Glutamatergic neuron (in vitro differentiated cells): ENCODE results near the gene PRPH. TPM values are rescaled to one million over a fixed set of nuclear protein-coding genes. Genes with fewer than 3 reads are reported as not detected.
"Not testable (repeated sequence)": the region's sequence is repeated elsewhere in the genome, so short reads cannot be mapped to it uniquely, and the experiment has no call there.

Experiments
- DNase-seq: peaks from one replicate; pipeline ENCODE4 v3.0.0; 2022
- H3K27ac Mint-ChIP-seq: one replicate; pipeline ENCODE4 v1.8.0; 2020; ENCODE audit warnings: mild to moderate bottlenecking, mixed read lengths, inconsistent platforms; ENCODE audit not compliant: unreplicated experiment
- H3K27me3 Mint-ChIP-seq: one replicate; pipeline ENCODE4 v1.8.0; 2020; ENCODE audit warnings: mild to moderate bottlenecking, moderate library complexity, mixed read lengths, inconsistent platforms; ENCODE audit not compliant: unreplicated experiment
- H3K36me3 Mint-ChIP-seq: one replicate; pipeline ENCODE4 v1.8.0; 2020; ENCODE audit warnings: mild to moderate bottlenecking, mixed read lengths, inconsistent platforms; ENCODE audit not compliant: unreplicated experiment
- H3K4me1 Mint-ChIP-seq: one replicate; pipeline ENCODE4 v1.8.0; 2020; ENCODE audit warnings: mild to moderate bottlenecking, low read depth, mixed read lengths, inconsistent platforms; ENCODE audit not compliant: unreplicated experiment
- H3K4me3 Mint-ChIP-seq: one replicate; pipeline ENCODE4 v1.8.0; 2020; ENCODE audit warnings: mild to moderate bottlenecking, mixed read lengths, inconsistent platforms; ENCODE audit not compliant: unreplicated experiment
- H3K9me3 Mint-ChIP-seq: one replicate; pipeline ENCODE4 v1.8.0; 2020; ENCODE audit warnings: mild to moderate bottlenecking, moderate library complexity, mixed read lengths, inconsistent platforms; ENCODE audit not compliant: unreplicated experiment
- total RNA-seq: library from RNA; stranded (reverse); fragmentation: NEBNext Ultra II Directional; extraction: Animal tissue kit (Norgen Biotek cat#: 25700); gene quantifications from one replicate; pipeline ENCODE4 v1.2.1, GENCODE V29; 2021; ENCODE audit not compliant: unreplicated experiment
- TF ChIP-seq, protein P1 (sequence below): fragments of 200-600 bp; sonication (generic); IDR thresholded peaks from one replicate; pipeline ENCODE4 v1.5.0; 2021; ENCODE audit not compliant: partially characterized antibody, unreplicated experiment

Gene PRPH
- total RNA-seq, 1 donor from 2014 or later, result 2,189 TPM

DNA sequence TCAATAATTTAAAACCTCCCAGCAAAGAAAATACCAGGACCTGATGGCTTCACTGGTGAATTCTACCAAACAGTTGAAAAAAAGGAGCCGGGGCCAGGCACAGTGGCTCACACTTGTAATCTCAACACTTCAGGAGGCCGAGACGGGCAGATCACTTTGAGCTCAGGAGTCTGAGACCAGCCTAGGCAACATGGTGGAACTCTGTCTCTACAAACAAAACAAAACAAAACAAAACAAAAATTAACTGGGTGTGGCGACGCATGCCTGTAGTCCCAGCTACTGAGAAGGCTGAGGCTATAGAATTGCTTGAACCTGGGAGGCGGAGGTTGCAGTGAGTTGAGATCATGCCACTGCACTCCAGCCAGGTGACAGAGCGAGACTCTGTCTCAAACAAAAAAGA lies 14.4 kb downstream of the PRPH start:
- no peak overlapping the region for H3K4me3 Mint-ChIP-seq
- H3K36me3 Mint-ChIP-seq, result no peaks in the 10 kb centered on the region
- no peak overlapping the region for H3K27ac Mint-ChIP-seq
- peaks cover 2% of the 10 kb centered on the region for H3K9me3 Mint-ChIP-seq
- no peak for DNase-seq
- no peaks in the 10 kb centered on the region for H3K4me1 Mint-ChIP-seq
- H3K27me3 Mint-ChIP-seq, result peaks cover 2% of the 10 kb centered on the region
- TF ChIP-seq, protein P1, sequence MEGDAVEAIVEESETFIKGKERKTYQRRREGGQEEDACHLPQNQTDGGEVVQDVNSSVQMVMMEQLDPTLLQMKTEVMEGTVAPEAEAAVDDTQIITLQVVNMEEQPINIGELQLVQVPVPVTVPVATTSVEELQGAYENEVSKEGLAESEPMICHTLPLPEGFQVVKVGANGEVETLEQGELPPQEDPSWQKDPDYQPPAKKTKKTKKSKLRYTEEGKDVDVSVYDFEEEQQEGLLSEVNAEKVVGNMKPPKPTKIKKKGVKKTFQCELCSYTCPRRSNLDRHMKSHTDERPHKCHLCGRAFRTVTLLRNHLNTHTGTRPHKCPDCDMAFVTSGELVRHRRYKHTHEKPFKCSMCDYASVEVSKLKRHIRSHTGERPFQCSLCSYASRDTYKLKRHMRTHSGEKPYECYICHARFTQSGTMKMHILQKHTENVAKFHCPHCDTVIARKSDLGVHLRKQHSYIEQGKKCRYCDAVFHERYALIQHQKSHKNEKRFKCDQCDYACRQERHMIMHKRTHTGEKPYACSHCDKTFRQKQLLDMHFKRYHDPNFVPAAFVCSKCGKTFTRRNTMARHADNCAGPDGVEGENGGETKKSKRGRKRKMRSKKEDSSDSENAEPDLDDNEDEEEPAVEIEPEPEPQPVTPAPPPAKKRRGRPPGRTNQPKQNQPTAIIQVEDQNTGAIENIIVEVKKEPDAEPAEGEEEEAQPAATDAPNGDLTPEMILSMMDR, result no peak

DNA sequence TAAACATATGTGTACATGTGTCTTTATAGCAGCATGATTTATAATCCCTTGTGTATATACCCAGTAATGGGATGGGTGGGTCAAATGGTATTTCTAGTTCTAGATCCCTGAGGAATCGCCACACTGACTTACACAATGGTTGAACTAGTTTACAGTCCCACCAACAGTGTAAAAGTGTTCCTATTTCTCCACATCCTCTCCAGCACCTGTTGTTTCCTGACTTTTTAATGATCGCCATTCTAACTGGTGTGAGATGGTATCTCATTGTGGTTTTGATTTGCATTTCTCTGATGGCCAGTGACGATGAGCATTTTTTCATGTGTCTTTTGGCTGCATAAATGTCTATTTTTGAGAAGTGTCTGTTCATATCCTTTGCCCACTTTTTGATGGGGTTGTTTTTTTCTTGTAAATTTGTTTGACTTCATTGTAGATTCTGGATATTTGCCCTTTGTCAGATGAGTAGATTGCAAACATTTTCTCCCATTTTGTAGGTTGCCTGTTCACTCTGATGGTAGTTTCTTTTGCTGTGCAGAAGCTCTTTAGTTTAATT lies 15.6 kb downstream of the PRPH start:
- H3K27ac Mint-ChIP-seq, result not testable (repeated sequence)

DNA sequence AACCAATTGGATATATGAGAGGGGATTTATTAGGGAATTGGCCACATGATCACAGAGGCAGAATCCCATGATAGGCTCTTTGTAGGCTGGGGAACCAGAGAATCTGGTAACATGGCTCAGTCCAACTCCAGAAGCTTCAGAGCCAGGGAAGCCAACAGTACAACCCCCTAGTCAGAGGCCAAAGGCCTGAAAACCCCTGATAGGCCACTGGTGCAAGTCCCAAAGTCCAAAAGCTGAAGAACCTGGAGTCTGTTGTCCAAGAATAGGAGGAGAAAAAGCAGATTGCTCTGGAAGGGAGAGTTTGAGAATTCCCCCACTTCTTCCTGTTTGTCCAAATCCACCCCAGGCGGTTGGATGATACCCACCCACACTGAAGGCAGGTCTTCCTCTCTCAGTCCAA lies 19.9 kb downstream of the PRPH start:
- H3K27ac Mint-ChIP-seq, result no peak overlapping the region
- no peaks in the 10 kb centered on the region for H3K4me1 Mint-ChIP-seq
- peaks cover 8% of the 10 kb centered on the region for H3K27me3 Mint-ChIP-seq
- DNase-seq, result no peak
- TF ChIP-seq, protein P1, result no peak
- H3K4me3 Mint-ChIP-seq, result no peak overlapping the region
- no peaks in the 10 kb centered on the region for H3K9me3 Mint-ChIP-seq
- H3K36me3 Mint-ChIP-seq, result no peaks in the 10 kb centered on the region

More for the DNA sequence above, 15.6 kb downstream of the PRPH start:
- not testable (repeated sequence) for H3K4me1 Mint-ChIP-seq, DNase-seq, H3K9me3 Mint-ChIP-seq, H3K36me3 Mint-ChIP-seq, H3K27me3 Mint-ChIP-seq, H3K4me3 Mint-ChIP-seq

DNA sequence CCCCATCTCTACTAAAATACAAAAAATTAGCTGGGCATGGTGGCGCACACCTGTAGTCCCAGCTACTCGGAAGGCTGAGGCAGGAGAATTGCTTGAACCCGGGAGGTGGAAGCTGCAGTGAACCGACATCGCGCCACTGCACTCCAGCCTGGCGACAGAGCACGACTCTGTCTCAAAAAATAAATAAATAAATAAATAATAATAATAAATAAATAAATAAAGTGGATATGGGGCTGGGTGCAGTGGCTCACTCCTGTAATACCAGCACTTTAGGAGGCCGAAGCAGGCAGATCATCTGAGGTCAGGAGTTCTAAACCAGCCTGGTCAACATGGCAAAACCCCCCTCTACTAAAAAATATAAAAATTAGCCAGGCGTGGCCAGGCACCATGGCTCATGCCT lies 22.2 kb downstream of the PRPH start:
- not testable (repeated sequence) for H3K4me1 Mint-ChIP-seq, H3K9me3 Mint-ChIP-seq, H3K27me3 Mint-ChIP-seq, H3K4me3 Mint-ChIP-seq, DNase-seq, H3K27ac Mint-ChIP-seq, H3K36me3 Mint-ChIP-seq

DNA sequence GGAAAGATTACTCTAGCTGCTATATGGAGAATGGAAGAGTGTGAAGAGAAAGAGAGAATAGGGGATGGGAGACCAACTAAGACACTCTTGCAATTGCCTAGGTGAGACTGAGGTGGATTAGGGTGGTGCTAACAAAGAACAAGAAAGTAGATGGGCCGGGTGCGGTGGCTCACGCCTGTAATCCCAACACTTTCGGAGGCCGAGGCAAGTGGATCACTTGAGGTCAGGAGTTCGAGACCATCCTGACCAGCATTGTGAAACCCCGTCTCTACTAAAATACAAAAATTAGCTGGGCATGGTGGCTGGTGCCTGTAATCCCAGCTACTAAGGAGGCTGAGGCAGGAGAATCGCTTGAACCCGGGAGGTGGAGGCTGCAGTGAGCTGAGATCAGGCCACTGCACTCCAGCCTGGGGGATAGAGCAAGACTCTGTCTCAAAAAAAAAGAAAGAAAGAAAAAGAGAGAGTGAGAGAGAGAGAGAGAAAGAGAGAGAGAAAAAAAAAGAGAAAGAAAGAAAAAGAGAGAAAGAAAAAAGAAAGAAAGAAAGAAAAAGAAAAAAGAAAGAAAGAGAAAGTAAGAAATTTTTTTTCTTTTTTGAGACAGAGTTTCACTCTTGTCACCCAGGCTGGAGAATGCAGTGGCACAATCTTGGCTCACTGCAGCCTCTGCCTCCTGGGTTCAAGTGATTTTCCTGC lies 25.6 kb downstream of the PRPH start:
- not testable (repeated sequence) for H3K27me3 Mint-ChIP-seq, DNase-seq, H3K4me1 Mint-ChIP-seq, H3K9me3 Mint-ChIP-seq, H3K36me3 Mint-ChIP-seq, H3K27ac Mint-ChIP-seq
- H3K4me3 Mint-ChIP-seq, result peak overlapping the region; percentile 14

DNA sequence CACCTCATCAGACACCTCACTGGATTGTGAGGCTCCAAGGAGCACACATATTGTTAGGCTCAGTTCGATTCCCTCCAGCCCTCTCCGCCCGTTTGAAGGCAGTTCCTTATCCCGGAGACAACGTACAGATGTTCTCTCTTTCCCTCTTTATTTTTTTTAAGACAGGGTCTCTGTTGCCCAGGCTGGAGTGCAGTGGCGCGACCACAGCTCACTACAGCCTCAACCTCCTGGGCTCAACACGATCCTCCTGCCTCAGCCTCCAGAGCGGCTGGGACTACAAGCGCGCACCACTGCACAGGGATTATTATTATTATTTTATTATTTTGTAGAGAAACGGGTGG lies 27.4 kb downstream of the PRPH start:
- peak overlapping the region; percentile 99 for H3K4me3 Mint-ChIP-seq
- TF ChIP-seq, protein P1, result no peak
- no peak for DNase-seq

More for the DNA sequence above, 27.4 kb downstream of the PRPH start:
- Mint-ChIP-seq H3K36me3 (no peaks in the 10 kb centered on the region), H3K4me1 (peaks cover 6% of the 10 kb centered on the region), H3K27ac (peak overlapping the region; percentile 38), H3K9me3 (no peaks in the 10 kb centered on the region), H3K27me3 (peaks cover 1% of the 10 kb centered on the region)
